Panc1 (cell line): Measurements from ENCODE around the gene CBLN1. TPM values are rescaled to one million over a fixed set of nuclear protein-coding genes. Genes with fewer than 3 reads are reported as not detected.

Experiments used
- ATAC-seq: fragments of 200-7000 bp; cut with Tn5 transposase; 2 replicates; pipeline ENCODE4 v1.9.1; 2020; ENCODE audit warnings: mild to moderate bottlenecking, moderate library complexity
- BruUV-seq: library from RNA; stranded (reverse); fragments of 400-500 nt; replicated peaks from 2 replicates; lab custom pipeline; 2021; lab: Mats Ljungman, UMichigan
- CTCF ChIA-PET: fragments of 300-600 bp; sonication (Branson Sonifier 250); formaldehyde crosslinking; loops from one replicate; lab custom pipeline; 2022; ENCODE audit warnings: antibody characterized with exemption; lab: Charles Lee
- POLR2A ChIA-PET: fragments of 300-600 bp; sonication (Branson Sonifier 250); formaldehyde crosslinking; loops from one replicate; lab custom pipeline; 2022; ENCODE audit warnings: antibody characterized with exemption; lab: Charles Lee
- DNase-seq: peaks from one replicate; pipeline ENCODE4 v3.0.0-alpha.2; 2010; ENCODE audit warnings: low read depth, low spot score
- H3K27ac ChIP-seq: 2 replicates; pipeline ENCODE4 v1.5.1; 2011; ENCODE audit warnings: mild to moderate bottlenecking, low read length, inconsistent platforms
- H3K27me3 ChIP-seq: fragments of 200-500 bp; sonication (Bioruptor generic); 2 replicates; pipeline ENCODE4 v1.6.0; 2014; ENCODE audit warnings: low read length, inconsistent platforms; ENCODE audit not compliant: control insufficient read depth, insufficient read depth
- H3K36me3 ChIP-seq: fragments of 200-500 bp; sonication (Bioruptor generic); 2 replicates; pipeline ENCODE4 v1.5.1; 2014; ENCODE audit warnings: inconsistent platforms, mild to moderate bottlenecking, low read length, moderate library complexity; ENCODE audit not compliant: control insufficient read depth, insufficient read depth
- H3K4me1 ChIP-seq: 2 replicates; pipeline ENCODE4 v1.5.1; 2011; ENCODE audit warnings: inconsistent platforms, mild to moderate bottlenecking, low read length, moderate library complexity; ENCODE audit not compliant: control insufficient read depth, insufficient read depth
- H3K4me3 ChIP-seq, 2 experiments: 2 replicates each; pipeline ENCODE4 v1.5.1; 2011 to 2012; ENCODE audit warnings: low read depth in 2 of 2, low read length in 2 of 2, mild to moderate bottlenecking in 2 of 2, inconsistent platforms in 1 of 2, moderate library complexity in 1 of 2
- H3K9me3 ChIP-seq: fragments of 200-500 bp; sonication (Bioruptor generic); 2 replicates; pipeline ENCODE4 v1.5.1; 2014; ENCODE audit warnings: low read depth, mild to moderate bottlenecking, inconsistent platforms, low read length, moderate library complexity; ENCODE audit not compliant: control insufficient read depth, insufficient read depth
- POLR2AphosphoS5 ChIP-seq: IDR thresholded peaks from 2 replicates; pipeline ENCODE4 v1.6.1; 2012; ENCODE audit warnings: mild to moderate bottlenecking, low read depth, low read length, moderate library complexity
- SIN3A ChIP-seq: IDR thresholded peaks from 2 replicates; pipeline ENCODE4 v1.6.1; 2012; ENCODE audit warnings: low read depth, mild to moderate bottlenecking, low read length, moderate library complexity, borderline replicate concordance; ENCODE audit not compliant: insufficient read depth
- TCF7L2 ChIP-seq: IDR thresholded peaks from 2 replicates; pipeline ENCODE4 v1.6.1; 2011; ENCODE audit warnings: mild to moderate bottlenecking, low read depth, low read length, inconsistent platforms
- in situ Hi-C: cut with HindIII; loops from 2 replicates; pipeline ENCODE4 v1.10.0; 2016; ENCODE audit warnings: low sequenced_read_pairs, low pct_unique_long_range_greater_than_20kb
- intact Hi-C: fragments of 100-400 bp; cut with micrococcal nuclease; formaldehyde crosslinking; loops from one replicate; pipeline ENCODE4 v1.10.0; 2022; ENCODE audit not compliant: unreplicated experiment
- total RNA-seq: library from RNA; stranded (reverse); gene quantifications from one replicate; pipeline ENCODE4 v1.2.1, GENCODE V29; 2021; ENCODE audit not compliant: unreplicated experiment
- TF ChIP-seq, protein P1 (sequence below): fragments of 450-650 bp; IDR thresholded peaks from 2 replicates; pipeline ENCODE4 v1.5.1; 2017; ENCODE audit warnings: mild to moderate bottlenecking
- TF ChIP-seq, protein P2 (sequence below), 2 experiments: IDR thresholded peaks; 2 replicates each; pipeline ENCODE4 v1.6.1; 2011 to 2012; ENCODE audit warnings: low read depth in 2 of 2, control low read depth in 1 of 2, low read length in 1 of 2, mild to moderate bottlenecking in 1 of 2, moderate library complexity in 1 of 2; ENCODE audit not compliant: insufficient read depth in 1 of 2

CBLN1 gene
- total RNA-seq, 1 experiment from 2014 or later, result not detected

DNA sequence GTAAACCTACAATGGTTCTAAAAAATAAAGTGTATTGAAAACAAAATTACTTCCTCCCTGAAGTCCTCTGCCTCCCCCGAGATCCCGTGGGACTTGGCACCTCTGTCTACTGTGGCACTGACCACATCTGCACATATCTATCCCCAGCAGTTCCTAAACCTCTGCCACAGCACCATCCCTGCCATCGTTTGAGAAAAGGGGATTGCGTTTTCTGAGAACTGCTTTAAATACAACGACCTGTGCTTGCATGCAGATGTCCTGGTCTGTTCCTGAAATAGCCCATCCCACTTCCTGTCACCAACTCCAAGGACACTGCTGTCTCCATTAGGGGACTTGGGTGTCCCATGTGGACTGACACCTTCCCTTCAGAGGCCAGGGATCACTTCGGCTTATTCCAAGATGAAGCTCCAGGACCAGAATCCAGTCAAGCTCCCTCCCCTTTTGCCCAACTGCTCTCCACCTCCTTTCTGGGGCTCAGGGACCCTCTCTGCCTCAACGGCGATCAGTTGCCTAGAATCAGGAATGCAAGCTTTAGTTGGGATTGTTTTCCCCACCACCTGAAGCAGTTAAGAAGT lies 20.6 kb downstream of the CBLN1 start:
- no peak for ATAC-seq
- Histone ChIP-seq H3K4me3 (no peak overlapping the region), H3K4me1 (no peaks in the 10 kb centered on the region), H3K27ac (no peak overlapping the region), H3K9me3 (no peaks in the 10 kb centered on the region), H3K27me3 (no peaks in the 10 kb centered on the region), H3K36me3 (no peaks in the 10 kb centered on the region)
- POLR2A ChIA-PET, result no interaction called here
- BruUV-seq, result no TSS peak
- CTCF ChIA-PET, result no interaction called here
- DNase-seq, result no peak
- intact Hi-C loops, result no loop called here
- in situ Hi-C loops, result no loop called here
- TF ChIP-seq, protein P1, sequence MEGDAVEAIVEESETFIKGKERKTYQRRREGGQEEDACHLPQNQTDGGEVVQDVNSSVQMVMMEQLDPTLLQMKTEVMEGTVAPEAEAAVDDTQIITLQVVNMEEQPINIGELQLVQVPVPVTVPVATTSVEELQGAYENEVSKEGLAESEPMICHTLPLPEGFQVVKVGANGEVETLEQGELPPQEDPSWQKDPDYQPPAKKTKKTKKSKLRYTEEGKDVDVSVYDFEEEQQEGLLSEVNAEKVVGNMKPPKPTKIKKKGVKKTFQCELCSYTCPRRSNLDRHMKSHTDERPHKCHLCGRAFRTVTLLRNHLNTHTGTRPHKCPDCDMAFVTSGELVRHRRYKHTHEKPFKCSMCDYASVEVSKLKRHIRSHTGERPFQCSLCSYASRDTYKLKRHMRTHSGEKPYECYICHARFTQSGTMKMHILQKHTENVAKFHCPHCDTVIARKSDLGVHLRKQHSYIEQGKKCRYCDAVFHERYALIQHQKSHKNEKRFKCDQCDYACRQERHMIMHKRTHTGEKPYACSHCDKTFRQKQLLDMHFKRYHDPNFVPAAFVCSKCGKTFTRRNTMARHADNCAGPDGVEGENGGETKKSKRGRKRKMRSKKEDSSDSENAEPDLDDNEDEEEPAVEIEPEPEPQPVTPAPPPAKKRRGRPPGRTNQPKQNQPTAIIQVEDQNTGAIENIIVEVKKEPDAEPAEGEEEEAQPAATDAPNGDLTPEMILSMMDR, result no peak
- no peak for TF ChIP-seq TCF7L2
- TF ChIP-seq, protein P2, sequence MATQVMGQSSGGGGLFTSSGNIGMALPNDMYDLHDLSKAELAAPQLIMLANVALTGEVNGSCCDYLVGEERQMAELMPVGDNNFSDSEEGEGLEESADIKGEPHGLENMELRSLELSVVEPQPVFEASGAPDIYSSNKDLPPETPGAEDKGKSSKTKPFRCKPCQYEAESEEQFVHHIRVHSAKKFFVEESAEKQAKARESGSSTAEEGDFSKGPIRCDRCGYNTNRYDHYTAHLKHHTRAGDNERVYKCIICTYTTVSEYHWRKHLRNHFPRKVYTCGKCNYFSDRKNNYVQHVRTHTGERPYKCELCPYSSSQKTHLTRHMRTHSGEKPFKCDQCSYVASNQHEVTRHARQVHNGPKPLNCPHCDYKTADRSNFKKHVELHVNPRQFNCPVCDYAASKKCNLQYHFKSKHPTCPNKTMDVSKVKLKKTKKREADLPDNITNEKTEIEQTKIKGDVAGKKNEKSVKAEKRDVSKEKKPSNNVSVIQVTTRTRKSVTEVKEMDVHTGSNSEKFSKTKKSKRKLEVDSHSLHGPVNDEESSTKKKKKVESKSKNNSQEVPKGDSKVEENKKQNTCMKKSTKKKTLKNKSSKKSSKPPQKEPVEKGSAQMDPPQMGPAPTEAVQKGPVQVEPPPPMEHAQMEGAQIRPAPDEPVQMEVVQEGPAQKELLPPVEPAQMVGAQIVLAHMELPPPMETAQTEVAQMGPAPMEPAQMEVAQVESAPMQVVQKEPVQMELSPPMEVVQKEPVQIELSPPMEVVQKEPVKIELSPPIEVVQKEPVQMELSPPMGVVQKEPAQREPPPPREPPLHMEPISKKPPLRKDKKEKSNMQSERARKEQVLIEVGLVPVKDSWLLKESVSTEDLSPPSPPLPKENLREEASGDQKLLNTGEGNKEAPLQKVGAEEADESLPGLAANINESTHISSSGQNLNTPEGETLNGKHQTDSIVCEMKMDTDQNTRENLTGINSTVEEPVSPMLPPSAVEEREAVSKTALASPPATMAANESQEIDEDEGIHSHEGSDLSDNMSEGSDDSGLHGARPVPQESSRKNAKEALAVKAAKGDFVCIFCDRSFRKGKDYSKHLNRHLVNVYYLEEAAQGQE (IDR thresholded peaks at IDR 0.05; ENCODE audit: insufficient read depth in 1 of 2, low read depth in 2 of 2, low read length in 1 of 2), result no peak
- no peak for TF ChIP-seq POLR2AphosphoS5
- no peak for TF ChIP-seq SIN3A

DNA sequence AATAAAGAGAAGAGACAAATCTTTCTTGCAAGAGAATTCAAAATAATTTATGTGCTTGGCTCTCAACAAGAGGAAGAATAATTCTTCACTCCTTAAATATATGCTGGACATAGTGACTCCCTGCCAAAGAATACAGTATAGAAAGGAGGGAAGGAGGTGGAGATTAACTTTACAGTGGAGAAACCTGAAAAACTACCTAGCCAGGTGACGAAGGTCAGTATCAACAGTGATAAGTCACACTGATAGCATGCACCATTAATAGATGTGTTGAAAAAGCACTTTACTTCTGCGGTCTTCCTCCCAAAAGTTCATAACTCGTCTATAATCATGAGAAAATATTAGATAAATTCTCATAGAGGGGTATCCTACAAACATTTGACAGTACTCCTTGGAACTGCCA lies 21.4 kb downstream of the CBLN1 start:
- no peak overlapping the region for H3K27ac ChIP-seq
- TF ChIP-seq, protein P1, result no peak
- TF ChIP-seq POLR2AphosphoS5, result no peak
- H3K4me3 ChIP-seq, result no peak overlapping the region
- no peaks in the 10 kb centered on the region for H3K4me1 ChIP-seq
- CTCF ChIA-PET, result no interaction called here
- no peak for DNase-seq
- ATAC-seq, result no peak
- no peaks in the 10 kb centered on the region for H3K27me3 ChIP-seq
- no peaks in the 10 kb centered on the region for H3K36me3 ChIP-seq
- no peaks in the 10 kb centered on the region for H3K9me3 ChIP-seq
- intact Hi-C loops, result no loop called here
- BruUV-seq, result no TSS peak
- in situ Hi-C loops, result no loop called here
- POLR2A ChIA-PET, result no interaction called here
